ENCODE data around the gene PHYKPL. TPM values are rescaled to one million over a fixed set of nuclear protein-coding genes. Genes with fewer than 3 reads are reported as not detected.

The PHYKPL gene
- total and polyA plus RNA-seq, 12 donors: 15.0 to 125 (median 62.4) TPM

- TF ChIP-seq CTCF (IDR thresholded peaks at IDR 0.05): no peak
- TF ChIP-seq POLR2A (IDR thresholded peaks at IDR 0.05): no peak
- Histone ChIP-seq H3K4me3 (no peak overlapping the region), H3K36me3 (replicated peaks in 1 of 2) (no peaks in the 10 kb centered on the region), H3K9me3 (replicated peaks in 1 of 3) (no peaks in the 10 kb centered on the region), H3K4me1 (replicated peaks in 1 of 2) (no peaks in the 10 kb centered on the region), H3K27ac (no peak overlapping the region), H3K27me3 (no peaks in the 10 kb centered on the region)
- 77 to 96% (median 88%) methylated on average over 7 to 15 of the region's 15 CpGs for WGBS, 4 donors
- intact Hi-C loops (cut with DNase I): no loop called here
- no peak for DNase-seq
These were observed 40.4 kb upstream of the PHYKPL start for GRCh38 chr5:178273041-178273440.

- Histone ChIP-seq H3K4me3 (no peak overlapping the region), H3K9me3 (replicated peaks in 1 of 3) (no peaks in the 10 kb centered on the region), H3K27ac (no peak overlapping the region), H3K4me1 (replicated peaks in 1 of 2) (no peaks in the 10 kb centered on the region), H3K27me3 (no peaks in the 10 kb centered on the region), H3K36me3 (replicated peaks in 1 of 2) (no peaks in the 10 kb centered on the region)
- intact Hi-C loops (cut with DNase I): no loop called here
- no peak for TF ChIP-seq CTCF (IDR thresholded peaks at IDR 0.05)
- TF ChIP-seq POLR2A (IDR thresholded peaks at IDR 0.05): no peak
- WGBS, 4 donors: 81 to 93% (median 86%) methylated on average over 5 to 9 of the region's 9 CpGs
- no peak for DNase-seq
These were observed 40.0 kb upstream of the PHYKPL start for GRCh38 chr5:178272591-178272990.

- WGBS, 4 donors: 77 to 88% (median 82%) methylated on average over 18 to 24 of the region's 24 CpGs
- no peak for DNase-seq
- no peaks in the 10 kb centered on the region for H3K36me3 ChIP-seq (replicated peaks in 1 of 2)
- no peak overlapping the region for H3K4me3 ChIP-seq
- intact Hi-C loops (cut with DNase I): no loop called here
- H3K9me3 ChIP-seq (replicated peaks in 1 of 3): no peaks in the 10 kb centered on the region
- no peaks in the 10 kb centered on the region for H3K27me3 ChIP-seq
- no peaks in the 10 kb centered on the region for H3K4me1 ChIP-seq (replicated peaks in 1 of 2)
- TF ChIP-seq POLR2A (IDR thresholded peaks at IDR 0.05): no peak
- TF ChIP-seq CTCF (IDR thresholded peaks at IDR 0.05): no peak
- no peak overlapping the region for H3K27ac ChIP-seq
These were observed 39.3 kb upstream of the PHYKPL start for GRCh38 chr5:178271726-178272479.

GRCh38 chr5:178271231-178271630 is 38.6 kb upstream of the PHYKPL start:
- Histone ChIP-seq H3K4me1 (replicated peaks in 1 of 2) (no peaks in the 10 kb centered on the region), H3K9me3 (replicated peaks in 1 of 3) (no peaks in the 10 kb centered on the region), H3K27me3 (no peaks in the 10 kb centered on the region), H3K27ac (no peak overlapping the region), H3K4me3 (no peak overlapping the region), H3K36me3 (replicated peaks in 1 of 2) (no peaks in the 10 kb centered on the region)
- 80 to 91% (median 88%) methylated on average over 4 of the region's 4 CpGs for WGBS, 4 donors
- intact Hi-C loops (cut with DNase I): no loop called here
- no peak for DNase-seq
- TF ChIP-seq CTCF (IDR thresholded peaks at IDR 0.05): no peak
- TF ChIP-seq POLR2A (IDR thresholded peaks at IDR 0.05): no peak

Data from adrenal gland (tissue), 12 donors.